Keratinocyte (primary cell): ENCODE results near the gene SSH3. TPM values are rescaled to one million over a fixed set of nuclear protein-coding genes. Genes with fewer than 3 reads are reported as not detected.

Experiments
- DNase-seq: peaks from one replicate; pipeline ENCODE4 v3.0.0-alpha.2; 2011; ENCODE audit warnings: low read depth, missing footprints, low spot score
- FAIRE-seq: peaks from 2 replicates; lab custom pipeline; 2011; peaks lifted over from hg19 to GRCh38; lab: Jason Lieb, UNC
- H2AFZ ChIP-seq: 2 replicates; pipeline ENCODE4 v1.6.0; 2012; ENCODE audit warnings: low read length, control low read depth, inconsistent platforms; ENCODE audit not compliant: control insufficient read depth
- H3K27ac ChIP-seq: 2 replicates; pipeline ENCODE4 v1.5.1; 2011; ENCODE audit warnings: low read length; ENCODE audit not compliant: control insufficient read depth, insufficient read depth
- H3K27me3 ChIP-seq: 3 replicates; pipeline ENCODE4 v1.6.0; 2011; ENCODE audit warnings: low read length; ENCODE audit not compliant: control insufficient read depth, insufficient read depth; ENCODE audit errors: extremely low read depth
- H3K36me3 ChIP-seq, 2 experiments: 2 replicates in 1 of 2; 3 replicates in 1 of 2; pipeline ENCODE4 v1.5.1; 2011; ENCODE audit warnings: low read length in 2 of 2, mild to moderate bottlenecking in 1 of 2; ENCODE audit not compliant: control insufficient read depth in 2 of 2, insufficient read depth in 2 of 2; ENCODE audit errors: extremely low read depth in 1 of 2
- H3K4me1 ChIP-seq: 3 replicates; pipeline ENCODE4 v1.5.1; 2011; ENCODE audit warnings: low read length; ENCODE audit not compliant: control insufficient read depth, insufficient read depth; ENCODE audit errors: extremely low read depth
- H3K4me2 ChIP-seq: 3 replicates; pipeline ENCODE4 v1.6.0; 2011; ENCODE audit warnings: low read depth, low read length; ENCODE audit not compliant: control insufficient read depth, insufficient read depth; ENCODE audit errors: extremely low read depth
- H3K4me3 ChIP-seq, 3 experiments: fragments of 200-600 bp in 1 of 3; sonication (generic) in 1 of 3; 2 replicates in 2 of 3; 3 replicates in 1 of 3; pipeline ENCODE4 v1.5.1; 2011 to 2016; ENCODE audit warnings: low read length in 3 of 3, mild to moderate bottlenecking in 3 of 3, control low read depth in 2 of 3, inconsistent platforms in 1 of 3, low read depth in 1 of 3, mixed read lengths in 1 of 3, mixed run types in 1 of 3, moderate library complexity in 1 of 3; ENCODE audit not compliant: control insufficient read depth in 2 of 3, insufficient read depth in 2 of 3; ENCODE audit errors: extremely low read depth in 1 of 3
- H3K79me2 ChIP-seq: 2 replicates; pipeline ENCODE4 v1.6.0; 2012; ENCODE audit warnings: low read length; ENCODE audit not compliant: control insufficient read depth, insufficient read depth
- H3K9ac ChIP-seq: 3 replicates; pipeline ENCODE4 v1.6.0; 2011; ENCODE audit warnings: low read length; ENCODE audit not compliant: control insufficient read depth, insufficient read depth; ENCODE audit errors: extremely low read depth
- H3K9me1 ChIP-seq: 3 replicates; pipeline ENCODE4 v1.6.0; 2011; ENCODE audit warnings: low read length; ENCODE audit not compliant: control insufficient read depth, insufficient read depth; ENCODE audit errors: extremely low read depth
- H3K9me3 ChIP-seq: 2 replicates; pipeline ENCODE4 v1.5.1; 2012; ENCODE audit warnings: low read depth, low read length; ENCODE audit not compliant: control insufficient read depth
- H4K20me1 ChIP-seq: 3 replicates; pipeline ENCODE4 v1.6.0; 2011; ENCODE audit warnings: low read length; ENCODE audit not compliant: control insufficient read depth, insufficient read depth; ENCODE audit errors: extremely low read depth
- EZH2 ChIP-seq: IDR thresholded peaks from one replicate; pipeline ENCODE4 v1.6.1; 2012; ENCODE audit warnings: inconsistent platforms, mild to moderate bottlenecking, low read length, moderate library complexity
- dilution Hi-C: fragments of 300-500 bp; cut with MboI; formaldehyde crosslinking; loops from one replicate; pipeline ENCODE4 v1.7.0; 2020; ENCODE audit warnings: low sequenced_read_pairs; ENCODE audit not compliant: extremely low pct_ligation_motif_present
- polyA plus RNA-seq, 5 experiments: library from polyadenylated mRNA; depleted of rRNA in 3 of 5; stranded (reverse) in 3 of 5; stranded (forward) in 1 of 5; unstranded in 1 of 5; fragments of >200 nt; gene quantifications; 1 replicate in 1 of 5; 2 replicates in 3 of 5; 3 replicates in 1 of 5; pipeline versions ENCODE4 v1.2.1 to v1.2.3, GENCODE V29; 2011 to 2012; ENCODE audit warnings: missing spikeins in 2 of 5, low read depth in 1 of 5, low replicate concordance in 1 of 5
- TF ChIP-seq, protein P1 (sequence below), 3 experiments: IDR thresholded peaks in 1 of 3; conservative IDR thresholded peaks in 1 of 3; optimal IDR thresholded peaks in 1 of 3; 2 replicates in 2 of 3; 3 replicates in 1 of 3; pipeline versions ENCODE3 to v1.5.1; 2011; ENCODE audit warnings: low read length in 3 of 3, mild to moderate bottlenecking in 3 of 3, moderate library complexity in 2 of 3, control low read depth in 1 of 3, inconsistent platforms in 1 of 3; ENCODE audit not compliant: insufficient read depth in 2 of 3; ENCODE audit errors: extremely low read depth in 1 of 3

SSH3 gene
- polyA plus RNA-seq, 1 donor (not counting 4 experiments of a cell fraction or from before 2014, with no cell fraction given): 24.8 TPM

DNA sequence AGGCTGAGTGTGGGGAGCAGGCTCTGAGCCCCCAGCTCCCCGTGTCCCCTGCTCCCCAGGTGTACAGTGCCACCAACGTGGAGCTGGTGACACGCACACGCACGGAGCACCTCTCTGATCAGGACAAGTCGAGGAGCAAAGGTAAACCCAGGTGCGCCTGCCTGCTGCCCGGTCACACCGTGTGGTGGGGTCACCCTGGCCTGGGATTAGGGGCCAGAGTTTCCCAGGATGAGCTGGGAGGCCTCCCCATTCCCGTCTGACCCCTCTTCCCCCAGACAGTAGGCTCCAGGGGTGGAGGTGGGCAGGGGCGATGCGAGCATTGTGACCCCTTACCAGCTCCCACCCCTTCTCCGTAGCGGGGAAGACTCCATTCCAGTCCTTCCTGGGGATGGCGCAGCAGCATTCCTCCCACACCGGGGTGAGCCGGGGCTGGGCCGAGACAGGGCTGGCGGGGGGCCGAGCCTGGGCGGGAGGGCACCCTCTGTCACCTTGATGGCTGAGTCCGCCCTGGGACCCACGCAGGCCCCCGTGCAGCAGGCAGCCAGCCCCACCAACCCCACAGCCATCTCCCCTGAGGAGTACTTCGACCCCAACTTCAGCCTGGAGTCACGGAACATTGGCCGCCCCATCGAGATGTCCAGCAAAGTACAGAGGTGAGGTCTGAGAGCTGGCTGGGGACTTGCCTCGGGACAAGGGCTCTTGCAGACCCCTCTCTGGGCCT lies 3.7 kb upstream of the SSH3 start:
- peaks cover 11% of the 10 kb centered on the region for H3K79me2 ChIP-seq
- no peak overlapping the region for H3K27ac ChIP-seq
- TF ChIP-seq, protein P1, sequence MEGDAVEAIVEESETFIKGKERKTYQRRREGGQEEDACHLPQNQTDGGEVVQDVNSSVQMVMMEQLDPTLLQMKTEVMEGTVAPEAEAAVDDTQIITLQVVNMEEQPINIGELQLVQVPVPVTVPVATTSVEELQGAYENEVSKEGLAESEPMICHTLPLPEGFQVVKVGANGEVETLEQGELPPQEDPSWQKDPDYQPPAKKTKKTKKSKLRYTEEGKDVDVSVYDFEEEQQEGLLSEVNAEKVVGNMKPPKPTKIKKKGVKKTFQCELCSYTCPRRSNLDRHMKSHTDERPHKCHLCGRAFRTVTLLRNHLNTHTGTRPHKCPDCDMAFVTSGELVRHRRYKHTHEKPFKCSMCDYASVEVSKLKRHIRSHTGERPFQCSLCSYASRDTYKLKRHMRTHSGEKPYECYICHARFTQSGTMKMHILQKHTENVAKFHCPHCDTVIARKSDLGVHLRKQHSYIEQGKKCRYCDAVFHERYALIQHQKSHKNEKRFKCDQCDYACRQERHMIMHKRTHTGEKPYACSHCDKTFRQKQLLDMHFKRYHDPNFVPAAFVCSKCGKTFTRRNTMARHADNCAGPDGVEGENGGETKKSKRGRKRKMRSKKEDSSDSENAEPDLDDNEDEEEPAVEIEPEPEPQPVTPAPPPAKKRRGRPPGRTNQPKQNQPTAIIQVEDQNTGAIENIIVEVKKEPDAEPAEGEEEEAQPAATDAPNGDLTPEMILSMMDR (optimal IDR thresholded peaks at IDR 0.05 in 1 of 3, IDR thresholded peaks at IDR 0.05 in 1 of 3, conservative IDR thresholded peaks at IDR 0.05 in 1 of 3; ENCODE audit: extremely low read depth in 1 of 3, insufficient read depth in 2 of 3, low read length in 3 of 3): no peak
- no peak for TF ChIP-seq EZH2
- peaks cover 20% of the 10 kb centered on the region for H3K4me1 ChIP-seq
- H3K27me3 ChIP-seq: no peaks in the 10 kb centered on the region
- no peak overlapping the region for H3K9ac ChIP-seq
- no peak overlapping the region for H3K4me2 ChIP-seq
- H3K9me1 ChIP-seq: no peaks in the 10 kb centered on the region
- dilution Hi-C loops: no loop called here
- peaks cover 4% of the 10 kb centered on the region for H3K9me3 ChIP-seq
- H3K36me3 ChIP-seq: peaks cover 31 to 36% of the 10 kb centered on the region in 2 experiments
- H2AFZ ChIP-seq: no peak overlapping the region
- H4K20me1 ChIP-seq: no peaks in the 10 kb centered on the region
- DNase-seq: no peak
- no peak for FAIRE-seq
- H3K4me3 ChIP-seq: no peak overlapping the region

DNA sequence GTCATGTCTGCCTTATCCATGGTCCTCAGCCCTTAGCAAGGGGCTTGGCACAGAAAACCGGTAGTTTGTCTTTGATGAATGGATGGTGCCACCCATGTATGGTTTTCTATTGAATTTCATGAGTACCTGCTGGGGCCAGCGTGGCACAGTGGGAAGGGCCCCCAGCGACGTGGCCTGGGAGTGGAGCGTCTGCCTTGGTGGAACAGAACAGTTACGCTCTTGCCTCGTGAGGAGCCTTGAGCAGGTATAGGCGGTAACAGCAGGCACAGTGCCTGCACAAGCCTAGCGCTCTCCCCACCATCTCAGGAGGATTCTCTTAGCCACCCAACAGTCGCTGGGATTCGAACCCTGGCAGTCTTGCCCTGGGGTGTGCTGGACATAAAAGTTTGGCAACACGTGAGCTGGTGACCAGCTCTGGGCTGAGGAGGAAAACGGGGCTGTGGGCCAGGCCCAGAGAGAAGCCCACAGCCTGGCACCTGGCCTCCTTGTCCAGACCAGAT lies 3.0 kb upstream of the SSH3 start:
- Histone ChIP-seq H3K79me2 (peaks cover 7% of the 10 kb centered on the region), H3K27ac (no peak overlapping the region), H3K9ac (no peak overlapping the region), H3K9me3 (peaks cover 3% of the 10 kb centered on the region), H2AFZ (no peak overlapping the region), H3K36me3 (peaks cover 31 to 32% of the 10 kb centered on the region in 2 experiments), H4K20me1 (no peaks in the 10 kb centered on the region), H3K4me1 (peaks cover 22% of the 10 kb centered on the region), H3K4me3 (no peak overlapping the region), H3K9me1 (no peaks in the 10 kb centered on the region), H3K27me3 (no peaks in the 10 kb centered on the region), H3K4me2 (no peak overlapping the region)
- TF ChIP-seq, protein P1 (optimal IDR thresholded peaks at IDR 0.05 in 1 of 3, IDR thresholded peaks at IDR 0.05 in 1 of 3, conservative IDR thresholded peaks at IDR 0.05 in 1 of 3; ENCODE audit: extremely low read depth in 1 of 3, insufficient read depth in 2 of 3, low read length in 3 of 3): no peak
- no peak for TF ChIP-seq EZH2
- DNase-seq (no peak), FAIRE-seq (no peak)
- dilution Hi-C loops: no loop called here
